HFF-Myc (cell line): ENCODE results near the gene GREB1L.
"Not testable (repeated sequence)": the region's sequence is repeated elsewhere in the genome, so short reads cannot be mapped to it uniquely, and the experiment has no call there.

Experiments used
- DNase-seq: peaks from one replicate; pipeline ENCODE4 v3.0.0-alpha.2; 2011; ENCODE audit warnings: low read depth; ENCODE audit errors: extremely low read depth
- H3K4me3 ChIP-seq: replicated peaks from 2 replicates; pipeline ENCODE4 v1.5.1; 2011; ENCODE audit warnings: low read depth, mild to moderate bottlenecking, control low read depth, low read length
- CTCF ChIP-seq: IDR thresholded peaks from 2 replicates; pipeline ENCODE4 v1.5.1; 2012; ENCODE audit warnings: mild to moderate bottlenecking, low read depth, low read length, control low read depth; ENCODE audit errors: missing control alignments

GREB1L gene

GRCh38 chr18:21309248-21309647 is 67.2 kb downstream of the GREB1L start:
- no peak overlapping the region for H3K4me3 ChIP-seq
- DNase-seq = no peak
- TF ChIP-seq CTCF = no peak

GRCh38 chr18:21311980-21312379 is 69.9 kb downstream of the GREB1L start:
- not testable (repeated sequence) for DNase-seq, H3K4me3 ChIP-seq

- no peak for DNase-seq
- TF ChIP-seq CTCF = no peak
- H3K4me3 ChIP-seq = no peak overlapping the region
These were observed 71.5 kb downstream of the GREB1L start for GRCh38 chr18:21313576-21313975.

GRCh38 chr18:21314724-21315123 is 72.7 kb downstream of the GREB1L start:
- no peak overlapping the region for H3K4me3 ChIP-seq
- no peak for TF ChIP-seq CTCF
- DNase-seq = no peak

GRCh38 chr18:21315126-21315525 is 73.1 kb downstream of the GREB1L start:
- H3K4me3 ChIP-seq, DNase-seq: not testable (repeated sequence)

GRCh38 chr18:21315741-21316197 is 73.7 kb downstream of the GREB1L start:
- DNase-seq = no peak
- TF ChIP-seq CTCF = no peak
- H3K4me3 ChIP-seq = no peak overlapping the region

- no peak for TF ChIP-seq CTCF
- H3K4me3 ChIP-seq = no peak overlapping the region
- DNase-seq = no peak
These were observed 74.3 kb downstream of the GREB1L start for GRCh38 chr18:21316296-21316695.

- peak; percentile 39 for DNase-seq
- TF ChIP-seq CTCF = no peak
- H3K4me3 ChIP-seq = no peak overlapping the region
These were observed 79.7 kb downstream of the GREB1L start for GRCh38 chr18:21321711-21322110.
